Esophagus (tissue), 2 donors: ENCODE results near the gene RSKR. TPM values are rescaled to one million over a fixed set of nuclear protein-coding genes. Genes with fewer than 3 reads are reported as not detected.
A peak's percentile ranks its signal among the peaks of the same experiment; 100 is the strongest.

Experiments used
- H3K27ac ChIP-seq, 2 donors: one replicate each; pipeline ENCODE4 v1.5.1; 2013; ENCODE audit warnings: low read depth in 2 of 2, mild to moderate bottlenecking in 2 of 2, inconsistent platforms in 1 of 2, low read length in 1 of 2, moderate library complexity in 1 of 2
- H3K27me3 ChIP-seq, 2 donors: one replicate each; pipeline ENCODE4 v1.6.1; 2013; ENCODE audit warnings: low read length in 2 of 2, control low read depth in 1 of 2, mild to moderate bottlenecking in 1 of 2; ENCODE audit not compliant: insufficient read depth in 2 of 2, control insufficient read depth in 1 of 2
- H3K36me3 ChIP-seq, 2 donors: one replicate each; pipeline ENCODE4 v1.6.1; 2013; ENCODE audit warnings: low read length in 1 of 2; ENCODE audit not compliant: control insufficient read depth in 2 of 2, insufficient read depth in 2 of 2
- H3K4me1 ChIP-seq, 2 donors: one replicate each; pipeline ENCODE4 v1.6.1; 2013; ENCODE audit warnings: low read length in 1 of 2; ENCODE audit not compliant: control insufficient read depth in 2 of 2, insufficient read depth in 2 of 2
- H3K4me3 ChIP-seq, 2 donors: one replicate each; pipeline ENCODE4 v1.5.1; 2013; ENCODE audit warnings: low read length in 2 of 2, mild to moderate bottlenecking in 2 of 2, low read depth in 1 of 2, moderate library complexity in 1 of 2
- H3K9me3 ChIP-seq, 2 donors: one replicate each; pipeline ENCODE4 v1.6.1; 2013; ENCODE audit warnings: mild to moderate bottlenecking in 2 of 2, low read depth in 1 of 2, low read length in 1 of 2, moderate library complexity in 1 of 2; ENCODE audit not compliant: control insufficient read depth in 2 of 2, insufficient read depth in 1 of 2
- WGBS, 2 donors: extraction: QIAGEN DNeasy Blood & Tissue Kit; methylation state at CpG; one replicate each; pipeline ENCODE4 v1.1.7; 2013; 5-methylcytosine and 5-hydroxymethylcytosine counted together
- polyA plus RNA-seq, 2 donors: library from polyadenylated mRNA; stranded (reverse); fragments of 200-250 nt; gene quantifications; one replicate each; pipeline ENCODE4 v1.2.3, GENCODE V29; 2013
- donor health status: healthy with polysubstance abuse.
- donor health status: Bipolar disorder and iron deficiency.

Gene RSKR
- polyA plus RNA-seq, 2 donors, result 2.0 to 6.7 TPM

GRCh38 chr17:28648698-28649097 is 34.7 kb upstream of the RSKR start:
- Histone ChIP-seq H3K27me3 (no peaks in the 10 kb centered on the region), H3K27ac (no peak overlapping the region), H3K4me1 (no peaks in the 10 kb centered on the region), H3K9me3 (no peaks in the 10 kb centered on the region), H3K4me3 (no peak overlapping the region), H3K36me3 (peaks cover 0 to 6% of the 10 kb centered on the region in 2 donors)
- WGBS, 2 donors, result 84 to 89% methylated on average over 2 of the region's 2 CpGs

DNA sequence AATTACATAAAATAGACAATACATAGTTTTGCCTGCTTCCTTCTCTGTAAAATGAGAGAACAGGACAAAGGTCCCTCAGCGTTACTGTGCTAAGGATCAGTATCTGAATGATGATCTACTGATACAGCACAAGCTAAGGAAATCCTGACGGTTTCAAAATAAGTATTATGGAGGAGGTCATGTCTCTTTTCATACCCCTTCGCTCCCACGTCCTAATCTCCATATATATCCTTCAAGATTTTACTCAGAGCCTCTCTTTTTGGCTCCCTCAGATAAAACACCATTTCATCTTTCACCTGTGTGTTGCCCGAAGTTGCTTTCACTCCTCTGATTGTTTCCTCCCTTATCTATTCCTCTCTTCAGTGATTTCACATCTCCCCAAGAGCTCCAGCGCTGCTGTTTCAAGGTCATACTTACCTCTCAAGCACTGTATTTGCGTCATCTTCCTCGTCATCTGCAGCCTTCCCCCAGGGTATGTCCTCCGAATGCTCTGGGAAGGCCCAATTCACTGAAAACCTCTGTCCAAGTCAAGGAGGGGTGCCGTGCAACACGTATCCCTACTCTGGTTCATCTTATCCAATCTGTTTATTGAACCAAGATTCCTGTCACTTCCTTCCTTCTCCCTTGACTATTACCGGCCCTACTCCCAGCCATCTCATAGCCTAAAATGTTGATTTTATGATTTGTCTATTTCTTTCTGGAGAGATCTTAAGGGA is 32.2 kb upstream of the RSKR start:
- peaks cover 4 to 11% of the 10 kb centered on the region in 2 donors for H3K36me3 ChIP-seq
- 49 to 55% methylated on average over 12 of the region's 12 CpGs for WGBS, 2 donors
- H3K9me3 ChIP-seq, result no peaks in the 10 kb centered on the region
- H3K4me3 ChIP-seq, result no peak overlapping the region
- no peaks in the 10 kb centered on the region for H3K27me3 ChIP-seq
- no peaks in the 10 kb centered on the region for H3K4me1 ChIP-seq
- peak overlapping the region; percentile 93 to 94 for H3K27ac ChIP-seq

GRCh38 chr17:28645576-28645939 is 31.6 kb upstream of the RSKR start:
- H3K27ac ChIP-seq, result peak overlapping the region; percentile 94 to 96

GRCh38 chr17:28644787-28645575 is 31.0 kb upstream of the RSKR start, which contains the start of gene BLTP2:
BLTP2 (minus strand) TSS chr17:28645158; CDS start chr17:28645056, 102 bp downstream.
- Histone ChIP-seq H3K27ac (peak within 1 kb of the TSS; percentile 95 to 96), H3K4me1 (no peaks in the 10 kb centered on the region), H3K9me3 (no peaks in the 10 kb centered on the region), H3K4me3 (peak within 1 kb of the TSS; percentile 85 to 86), H3K36me3 (peaks cover 4 to 17% of the 10 kb centered on the region in 2 donors), H3K27me3 (no peaks in the 10 kb centered on the region)
- WGBS, 2 donors, result 0 to 1% methylated on average over 63 to 89 of the region's 89 CpGs

More at GRCh38 chr17:28645576-28645939, 31.6 kb upstream of the RSKR start:
- H3K36me3 ChIP-seq, result peaks cover 4 to 14% of the 10 kb centered on the region in 2 donors
- whole genome bisulfite sequencing, 2 donors, result 20 to 24% methylated on average over 8 of the region's 8 CpGs
- no peaks in the 10 kb centered on the region for H3K27me3 ChIP-seq
- peak overlapping the region; percentile 85 to 86 for H3K4me3 ChIP-seq
- no peaks in the 10 kb centered on the region for H3K4me1 ChIP-seq
- H3K9me3 ChIP-seq, result no peaks in the 10 kb centered on the region

DNA sequence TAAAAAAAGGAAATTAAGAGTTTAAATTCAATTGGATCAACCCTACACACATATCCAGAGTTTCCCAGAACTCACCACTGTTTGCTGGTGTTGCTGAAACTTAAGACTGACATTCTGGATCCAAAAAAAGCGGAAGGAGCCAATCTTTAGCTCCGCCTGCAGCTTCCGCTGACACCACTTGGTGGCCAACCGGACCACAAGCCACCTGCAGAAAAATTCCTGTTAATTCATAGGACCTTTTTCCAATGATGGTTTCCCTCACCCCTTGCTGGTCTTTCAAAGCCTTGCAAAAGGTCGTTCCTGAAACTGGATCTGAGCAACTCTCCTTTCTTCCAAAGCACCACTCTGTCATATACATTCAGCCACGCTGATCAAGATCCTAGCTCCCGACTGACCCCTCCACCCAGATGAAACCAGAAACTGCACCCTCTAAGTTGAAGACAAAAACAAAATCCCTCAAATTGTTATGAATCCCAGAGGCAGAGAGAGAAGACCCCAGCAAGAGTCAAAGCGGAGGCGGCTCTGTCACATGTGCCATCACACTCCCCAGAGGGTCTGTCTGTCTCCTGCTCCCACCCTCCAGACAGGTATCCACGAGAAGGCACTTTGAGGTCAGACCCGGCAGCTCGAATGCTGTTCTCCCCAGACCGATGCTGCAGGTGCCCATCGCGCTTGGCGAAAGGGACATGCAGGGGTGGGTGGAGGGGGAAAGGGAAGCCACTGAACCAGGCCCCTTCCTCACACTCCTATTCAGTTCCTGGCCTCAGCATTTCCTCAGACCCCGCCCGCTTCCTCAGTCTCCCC is 30.2 kb upstream of the RSKR start:
- H3K4me1 ChIP-seq, result no peaks in the 10 kb centered on the region
- WGBS, 2 donors, result 0 to 1% methylated on average over 18 of the region's 18 CpGs
- H3K4me3 ChIP-seq, result peak overlapping the region; percentile 85 to 86
- no peaks in the 10 kb centered on the region for H3K27me3 ChIP-seq
- H3K9me3 ChIP-seq, result no peaks in the 10 kb centered on the region
- H3K27ac ChIP-seq, result peak overlapping the region; percentile 89 to 95
- H3K36me3 ChIP-seq, result peaks cover 4 to 24% of the 10 kb centered on the region in 2 donors

GRCh38 chr17:28641579-28641978 is 27.6 kb upstream of the RSKR start:
- no peak overlapping the region for H3K27ac ChIP-seq
- peaks cover 9 to 36% of the 10 kb centered on the region in 2 donors for H3K36me3 ChIP-seq
- no peak overlapping the region for H3K4me3 ChIP-seq
- no peaks in the 10 kb centered on the region for H3K27me3 ChIP-seq
- peaks cover 0 to 2% of the 10 kb centered on the region in 2 donors for H3K9me3 ChIP-seq
- no peaks in the 10 kb centered on the region for H3K4me1 ChIP-seq
- WGBS, 2 donors, result 92 to 93% methylated on average over 2 of the region's 2 CpGs

- 86 to 99% methylated on average over 1 of the region's 1 CpG for WGBS, 2 donors
- Histone ChIP-seq H3K27ac (no peak overlapping the region), H3K36me3 (peaks cover 34 to 67% of the 10 kb centered on the region in 2 donors), H3K9me3 (peaks cover 0 to 2% of the 10 kb centered on the region in 2 donors), H3K27me3 (no peaks in the 10 kb centered on the region), H3K4me3 (no peak overlapping the region), H3K4me1 (peaks cover 0 to 5% of the 10 kb centered on the region in 2 donors)
Measured at GRCh38 chr17:28635506-28635905, 21.5 kb upstream of the RSKR start.

GRCh38 chr17:28634206-28634865 is 20.4 kb upstream of the RSKR start:
- Histone ChIP-seq H3K4me3 (no peak overlapping the region), H3K9me3 (peaks cover 0 to 2% of the 10 kb centered on the region in 2 donors), H3K4me1 (peaks cover 0 to 5% of the 10 kb centered on the region in 2 donors), H3K36me3 (peaks cover 34 to 65% of the 10 kb centered on the region in 2 donors), H3K27ac (no peak overlapping the region), H3K27me3 (no peaks in the 10 kb centered on the region)
- WGBS, 2 donors, result 78 to 81% methylated on average over 14 of the region's 14 CpGs

- no peaks in the 10 kb centered on the region for H3K27me3 ChIP-seq
- H3K4me1 ChIP-seq, result no peaks in the 10 kb centered on the region
- 90 to 92% methylated on average over 4 of the region's 4 CpGs for WGBS, 2 donors
- no peaks in the 10 kb centered on the region for H3K9me3 ChIP-seq
- no peak overlapping the region for H3K27ac ChIP-seq
- H3K4me3 ChIP-seq, result no peak overlapping the region
- peaks cover 17 to 28% of the 10 kb centered on the region in 2 donors for H3K36me3 ChIP-seq
Measured at GRCh38 chr17:28626818-28627217, 12.8 kb upstream of the RSKR start.
